HG03025 (cell line): ENCODE data around the gene RASD1.
A peak's percentile ranks its signal among the peaks of the same experiment; 100 is the strongest.

Experiments
- ATAC-seq: cut with Tn5 transposase; IDR thresholded peaks from one replicate; pipeline ENCODE4 v1.9.1; 2021; ENCODE audit warnings: mild to moderate bottlenecking, moderate library complexity; ENCODE audit not compliant: unreplicated experiment, low FRiP score

Gene RASD1

GRCh38 chr17:17496189-17497064, at the start of gene RASD1:
Gene RASD1, minus strand, starts transcription at chr17:17496395. Its CDS starts 214 bp downstream, at chr17:17496181.
- peak; percentile 51 for ATAC-seq

- no peak for ATAC-seq
Observed at GRCh38 chr17:17545984-17546383, 49.8 kb upstream of the RASD1 start.

GRCh38 chr17:17545031-17545820, 49.0 kb upstream of the RASD1 start:
- no peak for ATAC-seq

GRCh38 chr17:17542906-17543635, 46.9 kb upstream of the RASD1 start:
- no peak for ATAC-seq

- ATAC-seq: no peak
Observed at GRCh38 chr17:17541640-17542001, 45.4 kb upstream of the RASD1 start.

- no peak for ATAC-seq
Observed at GRCh38 chr17:17540935-17541639, 44.9 kb upstream of the RASD1 start.

- no peak for ATAC-seq
Observed at GRCh38 chr17:17540278-17540906, 44.2 kb upstream of the RASD1 start.

- ATAC-seq: no peak
Observed at GRCh38 chr17:17539591-17539990, 43.4 kb upstream of the RASD1 start.

GRCh38 chr17:17538417-17539391, 42.5 kb upstream of the RASD1 start:
- ATAC-seq: no peak

- no peak for ATAC-seq
Observed at GRCh38 chr17:17537311-17538099, 41.3 kb upstream of the RASD1 start.

- ATAC-seq: no peak
Observed at GRCh38 chr17:17536702-17537101, 40.5 kb upstream of the RASD1 start.

- no peak for ATAC-seq
Observed at GRCh38 chr17:17535957-17536356, 39.8 kb upstream of the RASD1 start.

- no peak for ATAC-seq
Observed at GRCh38 chr17:17533901-17534441, 37.8 kb upstream of the RASD1 start.

- no peak for ATAC-seq
Observed at GRCh38 chr17:17532991-17533390, 36.8 kb upstream of the RASD1 start.

- ATAC-seq: no peak
Observed at GRCh38 chr17:17531156-17531555, 35.0 kb upstream of the RASD1 start.

- no peak for ATAC-seq
Observed at GRCh38 chr17:17528696-17529652, 32.8 kb upstream of the RASD1 start.
